GM21717 (cell line): ENCODE data around the gene GPX2.

ENCODE experiments used
- ATAC-seq: cut with Tn5 transposase; IDR thresholded peaks from one replicate; pipeline ENCODE4 v1.9.1; 2021; ENCODE audit warnings: mild to moderate bottlenecking, moderate library complexity; ENCODE audit not compliant: unreplicated experiment

Gene GPX2

DNA sequence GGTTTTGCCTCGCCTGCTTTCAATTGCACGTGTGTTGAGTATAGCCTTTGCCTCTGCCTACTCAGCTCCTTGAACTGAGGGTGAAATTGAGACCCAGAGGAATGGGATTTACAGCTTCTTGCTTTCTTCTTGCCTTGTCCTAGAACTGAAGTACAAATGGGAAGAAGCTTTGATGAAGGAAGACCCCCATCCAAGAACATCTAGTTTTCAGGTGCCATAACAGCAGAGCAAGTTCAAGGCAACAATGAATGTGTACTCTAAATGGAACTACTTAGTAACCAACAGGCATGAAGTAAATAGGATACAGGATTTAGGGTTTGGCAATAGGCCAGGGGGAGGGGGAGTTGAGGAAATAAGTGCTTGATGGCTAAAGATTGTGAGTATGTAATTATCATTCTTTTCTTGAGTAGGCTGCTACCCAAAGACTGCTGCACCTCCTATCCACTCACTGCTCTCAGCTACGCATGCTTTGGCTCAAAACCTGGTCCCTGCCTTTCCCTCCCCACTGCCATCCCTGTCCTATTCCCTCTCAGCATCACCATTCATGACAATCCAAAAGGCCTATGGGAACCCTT lies 2.1 kb downstream of the GPX2 start:
- no peak for ATAC-seq

DNA sequence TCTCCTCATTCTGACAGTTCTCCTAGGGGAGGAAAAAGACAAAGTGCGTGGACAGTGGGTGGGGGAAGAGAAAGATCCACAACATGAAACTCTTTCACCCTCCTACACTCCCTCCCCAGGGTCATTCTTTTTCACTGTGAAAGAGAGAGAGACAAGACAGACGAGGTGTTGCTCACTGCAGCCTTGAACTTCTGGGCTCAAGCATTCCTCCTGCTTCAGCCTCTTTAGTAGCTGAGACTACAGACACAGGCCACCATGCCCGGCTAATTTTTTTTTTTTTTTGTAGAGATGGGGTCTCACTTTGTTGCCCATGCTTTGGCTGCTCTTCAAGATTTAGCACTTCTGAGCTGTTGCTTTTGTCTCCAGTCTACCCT lies 2.7 kb downstream of the GPX2 start:
- no peak for ATAC-seq

DNA sequence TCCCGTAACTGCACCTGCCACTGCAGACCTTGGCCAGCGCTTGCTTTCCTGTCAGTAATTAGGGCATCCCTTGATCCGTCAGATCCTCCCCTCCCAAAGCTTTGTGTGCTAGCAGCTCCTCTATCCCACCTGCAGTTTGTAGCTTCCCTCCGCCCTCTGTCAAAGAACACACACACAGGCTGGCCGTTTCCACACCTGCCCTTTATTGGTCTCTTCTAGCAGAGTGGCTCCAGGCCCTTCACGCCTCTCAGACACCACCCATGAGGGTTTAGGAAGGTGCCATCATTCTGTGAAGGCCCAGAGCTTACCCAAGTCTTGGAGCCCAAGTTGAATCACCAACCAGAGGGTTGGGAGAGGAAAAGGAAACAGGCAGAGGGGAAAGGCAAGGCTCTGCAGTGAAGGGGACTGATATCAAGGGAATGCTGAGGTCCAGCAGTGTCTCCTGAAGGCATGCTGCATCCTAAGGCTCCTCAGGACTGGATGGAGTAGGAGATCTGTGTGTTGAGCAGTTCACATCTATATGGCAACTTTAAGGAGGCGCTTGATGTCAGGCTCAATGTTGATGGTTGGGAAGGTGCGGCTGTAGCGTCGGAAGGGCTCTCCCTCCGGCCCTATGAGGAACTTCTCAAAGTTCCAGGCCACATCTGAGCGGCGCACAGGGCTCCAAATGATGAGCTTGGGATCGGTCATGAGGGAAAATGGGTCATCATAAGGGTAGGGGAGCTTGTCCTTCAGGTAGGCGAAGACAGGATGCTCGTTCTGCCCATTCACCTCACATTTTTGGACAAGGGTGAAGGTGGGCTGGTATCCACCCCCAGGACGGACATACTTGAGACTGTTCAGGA lies 3.4 kb downstream of the GPX2 start:
- ATAC-seq: no peak

DNA sequence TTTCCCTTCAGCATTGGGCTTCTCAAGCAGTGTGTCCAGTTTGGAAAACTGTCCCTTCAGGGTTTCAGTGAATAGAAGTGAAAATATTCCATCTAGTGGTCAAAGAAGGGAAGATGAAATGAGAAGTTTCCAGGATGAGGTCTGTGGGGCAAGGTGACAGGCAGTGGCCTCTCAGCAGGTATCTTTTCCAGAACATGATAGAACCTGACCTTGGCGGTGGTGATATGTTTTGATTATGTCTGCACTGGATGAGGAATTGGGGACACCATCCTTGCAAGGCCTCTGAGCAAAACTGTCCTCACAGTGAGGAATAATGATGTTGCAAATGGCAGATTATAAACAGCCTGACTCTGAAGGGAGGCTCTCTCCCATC lies 4.7 kb downstream of the GPX2 start:
- no peak for ATAC-seq

DNA sequence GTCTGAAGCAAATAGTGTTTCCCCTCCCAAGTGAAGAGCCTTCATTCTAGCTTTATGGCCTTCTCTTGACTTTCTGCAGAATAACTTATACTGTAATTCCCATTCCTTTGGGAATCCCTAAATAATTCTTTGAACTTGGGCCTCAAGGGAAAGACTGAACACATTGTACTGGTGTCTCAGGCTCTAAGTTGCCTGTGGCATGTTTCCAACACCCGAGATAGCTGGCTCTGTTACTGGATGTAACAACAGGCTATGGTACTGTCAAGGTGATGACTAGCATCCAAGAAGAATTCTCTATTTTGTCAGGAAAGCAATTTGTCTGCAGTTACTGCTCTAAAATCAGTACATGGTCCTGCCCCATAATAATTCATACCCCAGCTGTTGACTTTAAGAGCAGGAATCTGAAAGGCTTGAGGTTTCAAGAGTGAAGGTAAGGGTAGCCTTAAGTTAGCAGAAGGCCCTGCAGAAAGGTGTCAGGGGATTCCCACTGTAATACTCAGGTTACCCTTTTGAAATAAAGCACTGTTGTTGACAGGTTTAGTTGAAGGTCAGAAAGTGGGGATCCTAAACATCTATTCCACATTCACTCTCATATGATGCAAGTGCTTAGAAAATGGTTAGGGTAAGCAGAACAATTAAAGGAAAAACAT lies 5.2 kb downstream of the GPX2 start:
- ATAC-seq: no peak

DNA sequence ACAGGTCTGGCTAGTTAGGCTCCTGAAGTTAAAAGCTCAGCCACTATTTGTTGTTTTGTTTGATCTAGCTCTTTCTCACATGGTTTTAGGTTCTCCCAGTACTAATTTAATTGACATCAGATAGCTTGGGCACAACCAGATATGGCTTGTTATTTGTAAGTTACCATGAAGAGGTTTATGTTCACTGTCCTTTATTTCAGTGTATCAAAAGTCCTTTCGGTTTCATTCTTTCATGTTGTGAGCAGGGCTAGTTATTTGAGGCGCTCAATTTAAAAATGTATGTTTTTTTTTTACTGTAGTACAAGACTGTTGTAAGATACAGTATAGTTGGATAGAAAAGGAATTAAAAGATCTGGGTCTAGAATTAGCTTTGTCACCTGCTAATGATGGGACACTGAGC lies 7.0 kb downstream of the GPX2 start:
- ATAC-seq: no peak

DNA sequence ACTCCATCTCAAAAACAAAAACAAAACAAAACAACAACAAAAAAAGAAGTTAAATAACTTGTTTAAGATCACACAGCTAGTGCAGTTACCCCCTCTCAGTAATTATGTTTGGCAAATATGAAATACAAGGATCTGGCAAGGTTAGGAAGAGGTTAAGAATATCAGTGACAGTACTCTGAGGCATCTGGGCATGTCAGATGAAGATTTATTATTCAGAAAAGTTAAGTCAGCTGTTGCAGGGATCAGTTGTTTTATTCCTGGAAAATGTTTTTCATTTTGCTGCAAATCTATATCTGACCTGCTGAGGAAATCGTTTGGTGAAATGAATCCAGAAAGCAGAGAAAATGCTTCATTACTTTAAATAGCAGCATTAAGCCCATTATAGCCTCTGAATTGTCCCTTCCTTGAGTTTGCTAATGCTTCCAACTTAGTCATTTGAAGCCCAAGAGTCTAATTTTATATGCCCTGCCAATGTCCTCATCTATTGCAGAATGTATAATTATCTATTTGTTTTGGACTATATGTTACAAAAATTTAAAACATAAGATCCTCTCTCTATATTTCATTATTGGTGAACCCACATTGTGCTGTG lies 8.1 kb downstream of the GPX2 start:
- ATAC-seq: no peak

DNA sequence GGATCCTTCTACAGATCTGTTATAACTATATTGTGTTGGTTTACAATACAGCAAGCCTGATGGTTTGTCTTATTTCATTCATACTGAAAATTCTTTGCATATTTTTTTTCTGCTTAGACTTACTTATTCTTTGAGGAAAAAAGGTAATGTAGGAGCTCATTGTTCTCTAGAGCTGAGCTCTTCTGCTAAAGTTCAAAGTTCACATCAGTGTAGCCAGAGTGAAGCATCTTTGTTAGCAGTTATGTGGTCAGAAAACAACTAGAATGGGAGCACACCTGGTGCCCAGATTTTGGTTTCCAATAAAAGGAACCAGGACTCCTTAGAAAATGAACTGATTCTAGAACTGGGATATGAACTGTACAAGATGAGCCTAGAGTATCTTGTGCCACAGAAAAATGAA lies 10.3 kb downstream of the GPX2 start:
- no peak for ATAC-seq

DNA sequence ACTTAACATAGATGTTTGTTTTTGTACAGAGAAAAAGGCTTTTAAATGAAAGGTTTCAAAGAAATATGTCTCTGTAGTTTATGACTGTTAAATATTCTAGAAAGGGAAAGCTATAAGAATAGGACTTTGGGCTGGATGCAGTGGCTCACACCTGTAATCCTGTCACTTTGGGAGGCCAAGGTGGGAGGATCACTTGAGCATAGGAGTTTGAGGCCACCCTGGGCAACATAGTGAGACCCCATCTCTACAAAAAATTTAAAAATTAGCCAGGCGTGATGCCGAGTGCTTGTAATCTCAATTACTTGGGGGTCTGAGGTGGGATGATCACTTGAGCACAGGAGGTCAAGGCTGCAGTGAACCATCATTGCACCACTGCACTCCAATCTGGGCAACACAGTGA lies 11.4 kb downstream of the GPX2 start:
- ATAC-seq: no peak

DNA sequence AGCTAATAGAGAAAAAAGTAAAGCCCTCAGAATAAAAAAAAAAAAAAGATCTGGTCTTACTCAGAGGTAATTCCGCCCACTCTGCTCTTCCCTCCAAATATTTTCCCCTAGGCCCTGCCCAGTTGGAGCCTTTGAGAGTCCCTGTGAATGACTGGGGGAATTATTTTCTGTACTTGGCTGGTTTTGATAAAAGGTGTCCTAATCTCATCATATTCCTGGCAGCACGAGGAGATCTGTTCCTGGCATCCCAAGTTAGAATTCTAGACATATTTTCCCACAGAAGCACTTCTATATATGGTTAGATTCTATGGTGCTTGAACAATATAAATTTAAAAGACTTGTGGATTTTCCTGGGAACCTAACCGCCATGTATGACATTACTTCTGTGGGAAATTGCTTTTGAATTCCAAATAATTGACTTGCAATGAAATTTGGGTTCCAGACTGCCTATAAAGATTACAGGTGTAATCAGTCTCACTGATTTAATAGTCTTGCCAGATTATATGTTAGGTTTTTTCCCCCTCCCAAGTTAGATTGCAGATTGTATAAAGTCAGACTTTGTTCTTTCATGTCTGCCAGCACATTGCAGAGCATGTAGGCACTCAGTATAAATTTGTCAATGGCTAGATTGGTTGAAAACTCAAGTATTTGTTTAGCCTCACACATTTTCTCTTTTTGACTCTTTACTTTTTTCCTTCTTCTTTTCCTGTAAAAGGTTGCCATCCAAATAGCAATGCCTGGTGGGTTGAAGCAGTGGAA lies 12.3 kb downstream of the GPX2 start:
- ATAC-seq: no peak

DNA sequence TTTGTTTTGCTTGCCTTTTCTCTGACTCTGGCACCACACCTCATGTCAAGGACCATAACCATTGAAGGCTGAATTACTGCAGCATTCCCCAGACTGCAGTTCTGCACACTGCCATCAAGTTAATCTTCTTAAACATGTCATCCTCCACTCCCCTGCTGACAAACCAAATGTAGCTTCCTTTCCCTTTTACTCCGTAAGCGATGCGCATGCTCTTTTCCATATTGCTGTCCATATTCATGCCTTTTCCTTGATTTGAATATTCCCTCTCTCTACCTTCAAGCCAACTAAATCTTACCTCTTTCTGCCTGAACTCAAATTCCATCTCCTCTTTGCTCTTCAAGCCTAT lies 13.6 kb downstream of the GPX2 start:
- ATAC-seq: no peak

DNA sequence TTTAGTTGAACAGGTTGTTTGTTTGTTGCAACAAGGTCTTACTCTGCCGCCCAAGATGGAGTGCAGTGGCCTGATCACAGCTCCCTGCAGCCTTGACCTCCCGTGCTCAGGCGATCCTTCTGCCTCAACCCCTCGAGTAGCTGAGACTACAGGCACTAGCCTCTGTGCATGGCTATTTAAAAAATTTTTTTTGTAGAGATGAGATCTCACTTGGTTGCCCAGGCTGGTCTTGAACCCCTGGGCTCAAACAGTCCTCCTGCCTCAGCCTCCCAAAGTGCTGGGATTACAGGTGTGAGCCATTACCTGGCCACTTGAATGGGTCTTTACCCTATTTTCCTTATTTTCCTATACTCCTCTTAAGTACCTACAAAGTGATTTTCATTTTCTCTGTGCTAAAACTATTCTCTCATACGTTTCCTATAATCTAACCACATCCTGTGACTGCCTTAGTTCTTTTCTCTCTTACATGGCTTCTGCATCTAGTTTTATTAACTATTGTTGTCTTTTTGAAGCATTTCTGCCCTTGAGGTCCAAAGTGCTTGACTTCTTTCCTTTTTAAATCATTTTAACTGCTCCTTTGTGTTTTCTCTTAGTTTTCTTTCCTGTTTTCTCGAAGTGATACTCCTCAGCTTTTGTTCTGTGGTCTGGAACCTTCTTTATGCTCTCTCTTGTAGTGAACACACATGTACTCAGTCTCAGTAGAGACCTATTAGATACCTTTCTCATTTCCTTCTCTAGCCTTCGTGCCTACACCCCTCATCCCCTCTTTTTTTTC lies 14.1 kb downstream of the GPX2 start:
- peak; percentile 78 for ATAC-seq

DNA sequence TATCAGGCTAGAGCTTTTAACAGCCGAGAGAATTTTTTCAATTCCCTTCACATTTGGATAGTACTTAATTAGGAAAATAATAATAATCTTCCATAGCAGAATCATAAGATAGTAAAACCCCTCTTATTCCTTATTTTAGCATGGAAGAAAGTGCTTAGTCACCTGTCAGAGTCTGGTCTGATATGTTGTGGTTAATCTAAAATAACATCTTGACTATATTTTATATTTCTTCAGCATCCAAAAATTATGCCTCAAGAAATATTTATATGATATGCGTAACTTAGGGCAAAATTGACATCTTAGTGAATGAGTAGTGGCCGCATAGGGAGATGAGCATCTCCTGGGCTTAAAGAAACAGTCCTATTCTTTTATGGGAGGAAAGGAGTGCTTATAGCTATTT lies 15.5 kb downstream of the GPX2 start:
- no peak for ATAC-seq

DNA sequence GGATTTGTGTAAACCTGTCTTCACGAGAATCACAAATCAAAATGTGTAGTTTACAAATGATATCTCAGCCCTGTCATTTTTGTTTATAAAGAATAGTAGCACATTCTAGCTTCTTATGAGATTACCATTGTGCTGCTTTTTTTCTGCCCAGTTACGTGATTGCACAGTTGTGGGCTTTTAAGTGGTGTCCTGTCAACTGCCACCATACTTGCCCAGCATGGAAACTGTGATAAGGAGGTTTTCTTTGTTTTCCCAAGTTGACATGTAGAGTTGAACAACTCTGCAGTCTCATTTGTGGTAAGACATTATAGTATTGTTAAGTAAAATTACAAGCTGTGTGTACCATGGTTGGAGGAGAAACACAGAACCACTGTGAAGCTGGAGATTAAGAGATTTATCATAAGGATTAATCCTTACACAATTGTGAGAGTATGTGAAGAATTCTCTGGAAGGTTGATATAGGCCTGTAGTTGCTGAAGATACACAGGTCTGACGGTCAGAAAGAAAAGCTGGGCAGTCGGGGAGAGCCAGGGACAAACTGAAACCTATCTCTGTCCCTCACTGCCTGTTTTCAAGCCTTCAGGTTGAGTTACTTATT lies 16.0 kb downstream of the GPX2 start:
- ATAC-seq: no peak

DNA sequence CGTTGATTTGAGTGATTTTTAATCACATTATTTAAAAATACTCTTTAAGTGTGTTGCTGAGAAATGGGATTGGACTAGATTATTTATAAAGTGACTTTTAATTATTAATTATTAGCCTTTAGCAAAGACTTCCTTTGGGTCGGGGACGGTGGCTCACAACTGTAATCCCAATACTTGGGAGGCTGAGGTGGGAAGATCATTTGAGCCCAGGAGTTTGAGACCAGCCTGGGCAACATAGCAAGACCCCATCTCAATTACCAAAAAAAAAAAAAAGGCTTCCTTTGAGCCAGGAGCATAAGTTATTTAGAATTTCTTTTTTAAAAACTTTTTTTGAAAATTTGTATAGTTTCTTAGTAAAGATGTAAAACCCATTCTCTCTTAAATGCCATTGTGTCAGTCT lies 19.5 kb downstream of the GPX2 start:
- ATAC-seq: no peak

DNA sequence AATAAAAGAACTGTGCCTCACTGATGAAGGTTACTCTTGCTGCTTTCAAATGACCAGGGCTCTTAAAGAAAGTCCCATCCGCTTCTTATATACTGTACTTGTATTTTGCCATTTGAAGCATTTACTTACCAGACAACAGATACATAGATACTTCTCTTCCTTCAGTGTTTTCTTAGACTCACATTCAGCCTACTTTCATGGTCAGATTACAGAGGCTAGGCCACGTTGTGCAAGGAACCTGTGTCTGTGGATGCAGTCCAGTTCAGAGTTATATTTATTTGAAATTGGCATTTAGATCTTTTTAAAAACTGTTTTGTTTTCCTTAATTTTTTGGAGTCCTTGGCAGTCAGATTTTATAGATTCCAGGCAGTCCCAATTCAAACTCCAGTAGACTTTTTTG lies 22.1 kb downstream of the GPX2 start:
- ATAC-seq: no peak

DNA sequence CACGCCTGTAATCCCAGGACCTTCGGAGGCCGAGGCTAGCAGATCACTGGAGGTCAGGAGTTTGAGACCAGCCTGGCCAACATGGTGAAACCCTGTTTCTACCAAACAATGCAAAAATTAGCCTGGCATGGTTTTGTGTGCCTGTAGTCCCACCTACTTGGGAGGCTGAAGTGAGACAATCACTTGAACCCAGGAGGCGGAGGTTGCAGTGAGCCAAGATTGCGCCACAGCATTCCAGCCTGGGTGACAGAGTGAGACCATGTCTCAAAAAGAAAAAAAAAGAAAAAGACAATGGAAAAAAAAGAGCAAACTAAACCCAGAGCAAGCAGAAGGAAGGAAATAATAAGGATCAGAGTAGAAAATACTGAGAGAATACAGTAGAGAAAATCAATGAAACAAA lies 22.9 kb downstream of the GPX2 start:
- no peak for ATAC-seq

DNA sequence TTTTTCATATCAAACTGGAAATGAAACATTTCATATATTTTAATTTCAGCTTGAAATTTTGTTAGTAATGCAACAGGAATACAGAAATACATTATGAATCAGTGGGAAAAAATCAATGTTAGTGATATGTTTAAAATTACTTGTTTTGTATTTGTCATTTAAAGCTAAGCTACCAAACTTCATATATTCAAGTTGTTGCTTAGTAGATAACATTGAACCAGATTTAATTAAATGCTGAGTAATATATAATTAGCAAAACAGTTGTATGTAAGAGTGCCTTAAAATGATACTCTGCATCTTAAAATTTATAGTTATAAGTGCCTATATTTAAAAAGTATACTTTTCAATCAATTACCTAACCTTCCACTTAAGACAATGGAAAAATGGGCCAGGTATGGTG lies 23.3 kb downstream of the GPX2 start:
- no peak for ATAC-seq

DNA sequence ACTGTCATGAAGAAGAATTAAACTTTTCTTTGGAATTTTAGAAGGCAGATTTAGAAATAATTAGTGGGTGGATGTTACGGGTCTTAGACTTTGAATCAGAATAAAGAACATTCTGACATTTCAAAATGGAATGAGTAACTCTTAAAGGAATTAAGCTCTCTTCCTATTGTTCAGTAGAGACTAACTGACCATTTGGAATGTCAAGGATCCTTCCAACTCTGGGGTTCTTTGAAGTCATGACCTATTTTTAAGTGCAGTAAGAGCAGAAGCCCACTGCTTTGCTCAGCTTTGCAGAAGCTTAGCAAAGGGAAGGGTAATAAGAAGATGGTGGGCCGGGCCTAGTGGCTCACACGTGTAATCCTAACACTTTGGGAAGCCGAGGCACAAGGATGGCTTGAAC lies 24.3 kb downstream of the GPX2 start:
- no peak for ATAC-seq

DNA sequence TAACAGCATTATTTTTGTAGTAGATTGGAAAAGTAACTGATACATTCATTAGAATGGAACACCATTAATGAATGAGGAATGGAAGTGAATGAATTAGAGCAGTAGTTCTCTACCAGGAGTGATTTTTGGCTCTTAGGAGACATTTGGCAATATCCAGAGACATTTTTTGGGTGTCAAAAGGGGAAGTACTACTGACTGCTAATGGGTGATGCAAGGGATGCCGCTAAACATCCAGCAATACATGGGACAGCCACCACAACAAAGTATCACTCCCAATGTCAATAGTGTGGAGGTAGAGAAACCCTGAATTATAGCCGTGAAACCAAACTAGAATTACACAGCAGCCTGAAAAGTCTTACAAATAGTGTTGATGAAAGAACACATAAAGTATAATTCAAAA lies 26.7 kb downstream of the GPX2 start:
- ATAC-seq: no peak
